ENCODE data around the gene IBTK. TPM values are rescaled to one million over a fixed set of nuclear protein-coding genes. Genes with fewer than 3 reads are reported as not detected.
"Not testable (repeated sequence)": the region's sequence is repeated elsewhere in the genome, so short reads cannot be mapped to it uniquely, and the experiment has no call there.

IBTK gene
- 29.4 TPM for total RNA-seq
- long read RNA-seq, full-length matches to known transcripts: 14 of 26 reads
- long read RNA-seq, partial matches to known transcripts: 4 of 26 reads
- long read RNA-seq, other reads (novel, unspliced or antisense): 8 of 26 reads

GRCh38 chr6:82247505-82248272, at the start of gene IBTK:
Gene IBTK, minus strand, starts transcription at chr6:82247744. Its CDS starts 7,258 bp downstream, at chr6:82240486.
- no peaks in the 10 kb centered on the region for H3K36me3 ChIP-seq
- H3K27me3 ChIP-seq: no peaks in the 10 kb centered on the region
- H3K27ac ChIP-seq: peak within 1 kb of the TSS; percentile 96
- H3K9me3 ChIP-seq: no peaks in the 10 kb centered on the region
- H3K4me1 ChIP-seq: peaks cover 36% of the 10 kb centered on the region
- intact Hi-C loops (cut with DNase I): no loop called here
- ATAC-seq: peak; percentile 98
- no peak for TF ChIP-seq CTCF (IDR thresholded peaks at IDR 0.05)
- peak; percentile 96 for DNase-seq
- H3K4me3 ChIP-seq: peak within 1 kb of the TSS; percentile 88

- TF ChIP-seq CTCF (IDR thresholded peaks at IDR 0.05): no peak
- ATAC-seq (no peak), DNase-seq (no peak)
- no peaks in the 10 kb centered on the region for H3K36me3 ChIP-seq
- H3K27me3 ChIP-seq: no peaks in the 10 kb centered on the region
- H3K4me3 ChIP-seq: no peak overlapping the region
- no peaks in the 10 kb centered on the region for H3K4me1 ChIP-seq
- intact Hi-C loops (cut with DNase I): no loop called here
- H3K27ac ChIP-seq: no peak overlapping the region
- H3K9me3 ChIP-seq: no peaks in the 10 kb centered on the region
Measured at GRCh38 chr6:82283771-82284410, 36.3 kb upstream of the IBTK start.

GRCh38 chr6:82281550-82281949, 34.0 kb upstream of the IBTK start:
- DNase-seq; H3K27ac ChIP-seq; H3K9me3 ChIP-seq; intact Hi-C loops (cut with DNase I); ATAC-seq; H3K4me3 ChIP-seq; H3K27me3 ChIP-seq; H3K4me1 ChIP-seq; H3K36me3 ChIP-seq: not testable (repeated sequence)

- Histone ChIP-seq H3K36me3 (no peaks in the 10 kb centered on the region), H3K4me3 (no peak overlapping the region), H3K27ac (no peak overlapping the region), H3K4me1 (no peaks in the 10 kb centered on the region), H3K27me3 (no peaks in the 10 kb centered on the region), H3K9me3 (no peaks in the 10 kb centered on the region)
- TF ChIP-seq CTCF (IDR thresholded peaks at IDR 0.05): no peak
- no peak for DNase-seq
- intact Hi-C loops (cut with DNase I): loop anchor here (10.0 kb wide), 1 partner anchor 777 kb away; no protein-coding TSS in a partner anchor
- ATAC-seq: no peak
Measured at GRCh38 chr6:82277686-82278085, 30.1 kb upstream of the IBTK start.

GRCh38 chr6:82275686-82276085, 28.1 kb upstream of the IBTK start:
- TF ChIP-seq CTCF (IDR thresholded peaks at IDR 0.05): no peak
- ATAC-seq (no peak), DNase-seq (no peak)
- Histone ChIP-seq H3K4me1 (no peaks in the 10 kb centered on the region), H3K4me3 (no peak overlapping the region), H3K36me3 (no peaks in the 10 kb centered on the region), H3K27ac (no peak overlapping the region), H3K9me3 (no peaks in the 10 kb centered on the region), H3K27me3 (no peaks in the 10 kb centered on the region)
- intact Hi-C loops (cut with DNase I): loop anchor here (10.0 kb wide), 1 partner anchor 779 kb away; no protein-coding TSS in a partner anchor

GRCh38 chr6:82273295-82273694, 25.8 kb upstream of the IBTK start:
- H3K27ac ChIP-seq: no peak overlapping the region
- H3K27me3 ChIP-seq: no peaks in the 10 kb centered on the region
- H3K36me3 ChIP-seq: no peaks in the 10 kb centered on the region
- ATAC-seq (no peak), DNase-seq (no peak)
- no peaks in the 10 kb centered on the region for H3K9me3 ChIP-seq
- intact Hi-C loops (cut with DNase I): loop anchor here (10.0 kb wide), 1 partner anchor 782 kb away; no protein-coding TSS in a partner anchor
- H3K4me1 ChIP-seq: no peaks in the 10 kb centered on the region
- TF ChIP-seq CTCF (IDR thresholded peaks at IDR 0.05): no peak
- H3K4me3 ChIP-seq: no peak overlapping the region

All from upper lobe of right lung (tissue), 1 donor.